Stimulated activated CD8-positive, alpha-beta memory T cell treated with anti-CD3 and anti-CD28 coated beads, Interleukin-2, amount 100 ng/mL, for 1 hour (primary cell): ENCODE results near the gene BPGM.

Experiments used
- DNase-seq, 2 donors: peaks; one replicate each; pipeline ENCODE4 v3.0.0-alpha.2; 2020; ENCODE audit warnings: low read depth in 2 of 2

BPGM gene

GRCh38 chr7:134646425-134647305, at the start of gene BPGM:
BPGM (plus strand) TSS chr7:134646853; CDS start chr7:134661508, 14,655 bp downstream.
- peak; percentile 89 to 90 for DNase-seq

GRCh38 chr7:134599371-134599770, 47.3 kb upstream of the BPGM start:
- no peak for DNase-seq

GRCh38 chr7:134601459-134601858, 45.2 kb upstream of the BPGM start:
- DNase-seq, result no peak

GRCh38 chr7:134602881-134603451, 43.7 kb upstream of the BPGM start:
- no peak for DNase-seq

GRCh38 chr7:134605978-134606923, 40.4 kb upstream of the BPGM start:
- DNase-seq, result peak; percentile 14 to 24

GRCh38 chr7:134611611-134612151, 35.0 kb upstream of the BPGM start:
- no peak for DNase-seq

DNA sequence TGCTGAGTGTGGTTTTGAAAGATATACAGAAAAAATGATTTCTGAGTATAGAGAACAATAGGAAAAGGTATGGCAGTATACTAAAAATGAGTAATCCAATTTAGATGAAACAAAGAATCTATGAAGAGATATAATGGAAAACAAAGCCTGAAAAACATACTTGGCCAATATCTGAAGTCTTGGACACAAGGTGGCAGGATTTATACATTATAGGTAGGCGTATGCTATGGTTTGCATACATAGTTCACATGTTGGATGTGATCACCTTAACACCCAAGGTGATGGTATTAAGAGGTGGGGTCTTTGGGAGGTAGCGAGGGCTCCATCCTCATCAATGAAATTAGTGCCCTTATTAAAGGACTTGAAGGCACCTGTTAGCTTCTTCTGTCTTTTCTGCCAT, 34.5 kb upstream of the BPGM start:
- no peak for DNase-seq

GRCh38 chr7:134613623-134614347, 32.9 kb upstream of the BPGM start:
- DNase-seq, result no peak

DNA sequence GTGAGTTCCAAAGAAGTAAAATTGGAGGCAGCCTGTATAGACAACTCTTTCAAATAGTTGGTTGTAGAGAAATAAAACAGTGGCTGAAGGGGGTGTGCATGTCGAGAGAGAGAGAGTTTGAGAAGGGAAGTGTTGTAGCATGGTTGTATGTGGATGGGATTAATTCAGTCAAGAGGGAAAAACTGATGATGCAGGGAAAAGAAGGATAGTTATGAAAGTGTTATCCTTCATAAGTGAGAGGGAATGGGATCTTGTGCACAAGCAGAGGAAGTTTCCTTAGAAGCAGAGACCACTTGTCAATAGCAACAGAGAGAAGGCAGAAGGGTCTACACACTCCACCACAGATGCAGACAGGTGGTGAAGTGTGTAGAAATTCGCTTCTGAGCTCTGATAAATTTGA, 30.0 kb upstream of the BPGM start:
- DNase-seq, result no peak

GRCh38 chr7:134618756-134619530, 27.7 kb upstream of the BPGM start:
- no peak for DNase-seq

- DNase-seq, result no peak
Observed at GRCh38 chr7:134619627-134620331, 26.9 kb upstream of the BPGM start.

DNA sequence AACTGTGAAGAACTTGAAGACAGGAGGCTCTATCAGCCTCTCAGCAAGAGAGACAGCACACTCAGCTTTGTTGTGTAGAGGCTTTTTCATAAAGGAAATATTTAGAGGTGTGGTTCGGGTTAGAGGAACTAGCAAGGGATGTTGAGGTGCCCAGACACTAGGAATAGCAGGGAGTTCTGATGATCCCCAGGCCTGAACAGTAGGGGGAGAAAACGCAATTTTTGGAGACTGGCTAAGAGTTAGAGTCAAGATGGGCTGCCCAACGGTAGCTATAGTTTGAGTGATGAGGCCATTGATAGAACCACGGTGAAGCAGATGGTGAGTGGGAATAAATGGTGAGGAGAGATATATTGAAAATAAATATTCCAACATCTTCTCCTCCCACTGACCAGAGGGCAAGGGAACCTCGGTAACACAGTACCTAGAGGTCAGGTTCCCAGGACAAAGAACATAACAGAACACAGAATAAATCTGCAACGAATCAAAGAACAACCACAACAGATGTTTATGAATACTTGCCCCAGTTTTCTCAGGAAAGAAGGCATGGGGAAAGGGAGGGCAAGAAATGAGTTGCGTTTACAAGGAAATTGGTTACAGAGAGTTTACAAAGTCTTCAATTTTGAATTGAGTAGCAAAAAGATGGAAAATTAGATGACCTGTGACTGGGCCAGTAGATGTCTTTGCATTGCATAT, 24.2 kb upstream of the BPGM start:
- no peak for DNase-seq

DNA sequence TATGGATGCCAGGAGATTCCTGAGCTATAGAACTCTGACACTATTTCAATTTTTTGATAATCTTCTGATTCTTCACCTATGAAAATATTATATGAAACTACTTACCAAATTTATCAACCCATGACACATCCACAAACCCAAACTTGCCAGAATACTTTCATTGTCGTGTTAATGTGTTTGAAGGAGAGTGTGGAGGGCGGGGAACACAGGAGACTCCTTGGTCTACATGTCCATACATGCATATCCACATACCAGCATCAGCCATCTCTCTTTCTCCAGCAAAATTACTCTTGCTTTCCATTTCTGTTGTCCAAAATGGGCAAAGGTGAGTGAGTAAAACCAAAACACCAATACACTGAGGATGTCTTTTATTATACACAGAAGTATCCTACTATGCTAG, 23.5 kb upstream of the BPGM start:
- no peak for DNase-seq

GRCh38 chr7:134625550-134625949, 21.1 kb upstream of the BPGM start:
- no peak for DNase-seq

- DNase-seq, result no peak
Observed at GRCh38 chr7:134627109-134627774, 19.4 kb upstream of the BPGM start.

DNA sequence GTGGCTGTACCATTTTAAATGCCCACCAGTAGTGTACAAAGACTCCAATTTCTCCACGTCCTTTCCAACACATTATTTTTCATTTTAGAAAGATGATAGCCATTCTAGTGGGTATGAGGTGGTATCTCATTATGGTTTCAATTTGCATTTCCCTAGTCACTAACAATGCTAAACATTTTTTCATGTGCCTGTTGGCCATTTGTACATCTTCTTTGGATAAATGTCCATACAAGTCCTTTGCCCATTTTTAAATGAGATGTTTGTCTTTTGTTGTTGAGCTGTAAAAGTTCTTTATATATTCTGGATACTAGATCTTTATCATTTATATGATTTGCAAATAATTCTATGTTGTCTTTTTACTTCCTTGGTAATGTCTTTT, 18.9 kb upstream of the BPGM start:
- DNase-seq, result no peak

DNA sequence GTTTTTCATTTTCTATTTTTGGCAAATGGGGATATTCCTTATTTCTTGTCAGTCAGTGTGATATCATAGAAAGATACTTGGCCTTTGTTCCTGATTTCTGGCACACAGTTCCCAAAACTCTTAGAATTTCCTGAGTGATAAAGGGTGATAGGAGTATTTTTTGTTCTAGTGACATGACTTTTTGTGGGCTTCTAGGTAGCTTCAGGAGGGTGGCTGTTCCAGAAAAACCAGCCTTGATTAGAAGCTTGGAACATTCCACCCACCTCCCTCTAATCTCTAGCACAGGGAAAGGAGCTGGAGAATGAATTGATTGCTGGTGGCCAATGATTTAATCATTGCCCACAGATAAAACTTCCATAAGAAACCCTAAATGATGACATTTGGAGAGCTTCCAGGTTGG, 17.2 kb upstream of the BPGM start:
- DNase-seq, result no peak

DNA sequence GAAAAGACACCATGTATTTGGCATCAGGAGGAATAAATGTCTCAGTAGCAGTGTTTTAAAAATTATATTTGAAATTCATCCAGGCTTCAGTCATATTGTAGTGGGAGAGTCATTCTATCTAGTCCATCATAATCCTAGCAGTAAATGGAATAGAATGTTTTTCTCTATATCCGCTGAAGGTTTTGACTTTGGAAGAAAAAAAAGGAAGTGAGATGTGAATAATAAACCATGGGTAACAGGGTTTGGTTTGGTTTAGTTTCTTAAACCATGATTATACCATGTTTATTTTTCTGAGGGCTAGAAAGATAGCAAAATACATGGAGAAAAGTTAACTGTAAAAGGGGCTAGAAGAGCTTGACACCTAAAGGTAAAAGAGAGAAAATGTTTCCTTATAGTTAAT, 16.4 kb upstream of the BPGM start:
- no peak for DNase-seq

- DNase-seq, result no peak
Observed at GRCh38 chr7:134630893-134631292, 15.8 kb upstream of the BPGM start.
